ENCODE results near the gene GARIN3.

DNA sequence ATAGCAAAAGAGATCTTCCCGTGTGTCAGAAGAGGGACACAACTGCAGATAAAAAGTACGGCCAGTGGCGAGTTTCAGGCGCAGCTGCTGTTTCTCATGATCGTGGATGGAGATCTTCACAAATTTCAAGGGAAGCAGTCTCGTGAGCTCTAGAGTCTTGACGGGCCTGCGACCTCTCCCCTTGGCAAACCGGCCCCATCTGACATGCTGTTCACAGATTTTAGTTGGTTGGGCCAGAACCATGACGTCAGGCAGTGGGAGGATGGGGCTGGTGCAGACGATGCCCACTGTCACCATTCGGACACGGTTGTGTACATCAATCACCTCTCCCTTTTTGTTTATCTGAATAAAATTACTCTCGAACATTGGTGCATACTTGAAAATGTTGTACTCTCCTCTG is 396 bp downstream of the GARIN3 start:
- TF ChIP-seq EZH2 (IDR thresholded peaks at IDR 0.05) (no peak), EZH2phosphoT487 (IDR thresholded peaks at IDR 0.05) (no peak)
- TF ChIP-seq, protein P1, sequence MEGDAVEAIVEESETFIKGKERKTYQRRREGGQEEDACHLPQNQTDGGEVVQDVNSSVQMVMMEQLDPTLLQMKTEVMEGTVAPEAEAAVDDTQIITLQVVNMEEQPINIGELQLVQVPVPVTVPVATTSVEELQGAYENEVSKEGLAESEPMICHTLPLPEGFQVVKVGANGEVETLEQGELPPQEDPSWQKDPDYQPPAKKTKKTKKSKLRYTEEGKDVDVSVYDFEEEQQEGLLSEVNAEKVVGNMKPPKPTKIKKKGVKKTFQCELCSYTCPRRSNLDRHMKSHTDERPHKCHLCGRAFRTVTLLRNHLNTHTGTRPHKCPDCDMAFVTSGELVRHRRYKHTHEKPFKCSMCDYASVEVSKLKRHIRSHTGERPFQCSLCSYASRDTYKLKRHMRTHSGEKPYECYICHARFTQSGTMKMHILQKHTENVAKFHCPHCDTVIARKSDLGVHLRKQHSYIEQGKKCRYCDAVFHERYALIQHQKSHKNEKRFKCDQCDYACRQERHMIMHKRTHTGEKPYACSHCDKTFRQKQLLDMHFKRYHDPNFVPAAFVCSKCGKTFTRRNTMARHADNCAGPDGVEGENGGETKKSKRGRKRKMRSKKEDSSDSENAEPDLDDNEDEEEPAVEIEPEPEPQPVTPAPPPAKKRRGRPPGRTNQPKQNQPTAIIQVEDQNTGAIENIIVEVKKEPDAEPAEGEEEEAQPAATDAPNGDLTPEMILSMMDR (IDR thresholded peaks at IDR 0.05), result no peak

Data from neural progenitor cell (in vitro differentiated cells).